NOMO-1 treated with DMSO at 0.1 percent for 48 hours (cell line): ENCODE data around the gene DHX8.

ENCODE experiments used
- DNase-seq: peaks from one replicate; lab custom pipeline; 2025; ENCODE audit not compliant: unreplicated experiment; lab: John Stamatoyannopoulos, UW

Gene DHX8

DNA sequence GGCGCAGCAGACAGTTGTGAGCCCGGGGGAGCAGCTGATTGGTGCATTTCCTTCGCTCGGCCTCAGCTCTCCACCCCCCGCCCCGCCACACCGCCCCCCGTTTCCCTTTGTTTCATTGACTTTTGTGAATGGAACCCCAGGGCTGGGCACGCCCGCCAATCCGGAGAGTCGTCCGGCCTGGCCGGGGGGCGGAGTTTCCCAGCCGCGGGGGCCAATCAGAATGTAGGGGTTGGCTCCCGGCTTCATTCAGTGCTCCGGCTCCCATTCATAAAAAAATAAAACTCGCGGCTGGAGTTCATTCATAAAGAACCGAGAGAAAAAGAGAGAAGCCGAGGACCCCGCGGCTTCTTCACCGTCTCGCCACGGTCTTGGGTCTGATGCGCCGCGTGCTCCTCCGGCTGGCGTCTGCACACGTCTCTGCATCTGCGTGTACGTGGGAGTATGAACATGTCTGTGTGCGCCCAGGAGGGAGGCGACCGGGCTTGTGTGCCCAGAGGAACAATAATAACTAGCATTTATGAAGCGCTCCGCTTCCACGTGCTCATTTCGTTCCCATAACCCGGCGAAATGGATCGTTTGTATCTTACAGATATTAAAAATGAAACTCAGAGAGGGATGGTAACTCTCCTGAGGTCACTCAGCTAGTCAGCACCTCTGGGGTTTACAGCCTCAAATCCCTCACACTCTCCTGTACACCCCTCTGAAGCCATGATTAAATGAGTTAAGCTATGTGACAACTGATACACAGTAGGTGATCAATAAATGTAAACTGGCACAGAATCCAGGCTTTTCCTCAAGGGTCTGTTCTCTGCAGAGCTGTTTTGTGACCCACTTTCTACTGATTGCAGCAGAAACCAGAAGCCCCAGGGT lies 62.8 kb downstream of the DHX8 start, which contains the start of gene ETV4:
TSS of gene ETV4 (minus strand) at position 22 of the 870 bp plus-strand sequence. CDS start 723 bp downstream, outside the sequence.
- peak; percentile 88 for DNase-seq

DNA sequence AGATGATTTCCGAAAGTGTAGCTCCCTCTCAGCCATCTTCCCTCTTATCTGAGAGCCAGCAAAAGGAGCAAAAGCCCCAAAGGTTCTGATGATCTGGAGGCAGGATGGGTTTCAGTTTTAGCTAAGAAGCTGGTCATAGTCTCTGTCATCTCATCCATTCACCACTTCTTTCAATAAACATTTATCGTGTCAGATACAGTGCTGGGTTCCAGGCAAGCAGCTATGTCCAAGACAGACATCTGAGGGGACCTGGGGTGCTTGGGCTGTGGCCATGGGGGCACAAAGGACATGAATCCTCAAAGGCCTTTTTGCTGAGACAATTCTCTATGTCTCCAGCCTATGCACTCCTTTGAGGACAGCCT lies 63.4 kb downstream of the DHX8 start:
- no peak for DNase-seq

DNA sequence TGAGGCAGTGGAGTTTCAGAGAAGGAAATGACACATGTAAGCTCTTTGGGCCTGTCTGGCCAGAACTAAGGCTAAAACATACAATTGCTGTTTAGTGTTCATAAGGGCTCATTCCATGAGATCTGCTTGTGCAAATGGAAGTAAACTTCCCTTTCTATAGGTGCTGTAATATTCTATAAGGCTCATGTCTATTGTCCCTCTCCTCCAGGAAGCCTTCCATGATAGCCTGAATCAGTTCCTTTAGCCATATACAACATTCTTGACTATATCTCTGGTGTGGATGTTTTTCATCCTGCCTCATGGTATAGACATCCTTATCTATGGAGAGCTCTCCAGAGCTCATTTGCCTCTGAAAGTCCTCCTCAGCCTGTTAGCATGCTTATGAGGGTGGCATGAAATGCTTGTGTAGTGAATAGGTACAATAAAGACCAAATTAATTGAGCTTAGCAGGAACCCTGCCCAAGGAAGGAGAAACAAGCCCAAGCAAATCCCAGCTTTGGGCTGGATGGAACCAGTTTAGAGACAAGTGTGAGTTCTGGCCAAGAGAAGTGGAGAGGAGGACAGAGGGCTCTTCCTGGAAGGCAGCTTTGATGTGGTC lies 64.0 kb downstream of the DHX8 start:
- DNase-seq: no peak

DNA sequence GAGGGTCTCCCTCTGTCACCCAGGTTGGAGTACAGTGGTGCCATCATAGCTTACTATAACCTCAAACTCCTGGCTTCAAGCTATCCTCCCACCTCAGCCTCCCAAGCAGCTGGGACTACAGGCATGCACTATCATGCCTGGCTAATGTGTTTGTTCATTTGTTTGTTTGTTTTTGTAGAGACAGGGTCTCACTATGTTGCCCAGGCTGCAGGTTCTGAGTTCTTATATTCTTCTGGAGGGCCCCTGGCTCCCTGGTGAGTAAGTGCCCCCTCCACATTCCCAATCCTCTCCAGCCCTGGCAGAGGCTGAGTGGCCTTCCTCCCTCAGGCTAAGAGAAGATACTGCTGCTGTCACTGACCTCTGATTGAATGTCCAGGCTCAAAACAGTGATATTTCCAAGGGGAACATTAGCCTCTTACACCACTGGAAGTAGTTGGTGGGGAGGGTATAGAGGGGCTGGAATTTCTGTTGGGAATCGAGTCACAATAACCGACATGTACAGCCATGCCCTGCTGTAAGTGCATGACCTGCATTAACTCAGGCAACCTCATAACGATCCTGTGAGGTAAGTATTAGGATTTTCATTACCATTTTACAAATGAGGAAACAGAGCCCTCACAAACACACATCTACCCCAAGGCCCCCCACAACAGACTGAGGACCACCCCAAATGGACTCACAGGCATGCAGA lies 65.1 kb downstream of the DHX8 start:
- no peak for DNase-seq

DNA sequence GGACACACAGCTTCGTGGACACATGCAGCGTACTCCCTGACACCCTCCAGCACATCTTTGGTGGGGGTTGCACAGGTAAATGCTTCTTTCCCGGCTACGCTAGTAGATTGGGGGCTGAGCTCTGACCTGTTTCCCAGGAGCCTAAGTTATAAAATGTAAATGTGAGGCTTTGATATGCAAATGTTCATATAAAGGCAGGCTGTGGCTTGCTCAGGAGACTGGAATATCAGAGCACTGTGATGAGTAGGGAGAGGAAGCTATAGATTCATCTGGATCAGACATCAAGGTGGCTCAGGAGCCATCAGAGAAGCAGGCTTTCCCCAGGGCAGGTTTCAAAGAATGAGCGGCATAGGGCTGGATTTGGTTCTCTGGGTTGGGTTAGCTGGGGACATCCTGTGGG lies 65.7 kb downstream of the DHX8 start:
- no peak for DNase-seq

DNA sequence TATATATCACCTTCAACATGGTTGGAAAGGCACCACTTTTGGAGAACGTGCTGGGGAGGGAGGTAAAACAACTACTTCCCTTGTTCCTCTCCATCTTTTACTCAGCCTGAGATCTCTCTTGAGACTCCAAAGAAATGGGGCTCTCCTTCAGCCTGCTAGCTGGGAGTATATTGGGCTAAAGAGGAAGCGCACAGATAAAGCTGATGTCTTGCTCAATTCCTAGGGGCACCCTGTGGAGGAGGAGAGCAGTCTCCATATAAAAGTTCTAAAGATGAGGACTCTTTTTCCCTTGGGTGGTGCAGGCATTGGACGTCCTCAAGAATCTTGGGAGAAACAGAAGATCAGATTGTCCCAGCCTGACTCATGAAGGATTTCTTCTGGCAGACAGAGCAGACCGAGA lies 67.0 kb downstream of the DHX8 start:
- DNase-seq: peak; percentile 65

DNA sequence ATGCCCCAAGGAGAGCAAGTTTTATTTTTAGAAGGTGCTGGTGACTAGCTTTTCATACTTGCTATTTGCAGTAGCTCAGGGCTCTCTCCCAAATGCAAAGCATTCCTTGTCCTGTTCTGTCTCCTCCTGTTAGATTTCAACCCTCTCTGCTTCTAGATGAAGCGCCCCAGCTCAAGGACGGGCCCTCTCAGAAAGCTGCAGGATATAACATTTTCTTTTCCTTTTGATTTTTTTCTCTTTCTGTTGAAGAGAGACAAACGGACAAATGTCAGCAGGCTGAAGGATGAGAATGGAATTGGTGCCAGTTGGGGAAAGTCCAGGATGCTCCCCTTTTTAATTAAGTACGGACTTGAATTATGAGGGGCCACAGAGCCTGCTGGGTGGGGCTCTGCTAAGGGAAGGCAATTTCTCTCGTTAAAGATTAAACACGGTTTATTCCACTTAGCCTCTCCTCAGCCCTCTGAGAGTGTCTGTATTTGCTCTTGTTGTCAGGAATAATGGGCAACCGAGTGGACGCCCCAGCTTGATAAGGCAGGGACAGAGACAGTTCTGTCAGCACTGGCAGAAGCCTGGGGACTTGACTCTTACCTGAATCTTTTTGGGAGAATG lies 68.6 kb downstream of the DHX8 start:
- DNase-seq: no peak

DNA sequence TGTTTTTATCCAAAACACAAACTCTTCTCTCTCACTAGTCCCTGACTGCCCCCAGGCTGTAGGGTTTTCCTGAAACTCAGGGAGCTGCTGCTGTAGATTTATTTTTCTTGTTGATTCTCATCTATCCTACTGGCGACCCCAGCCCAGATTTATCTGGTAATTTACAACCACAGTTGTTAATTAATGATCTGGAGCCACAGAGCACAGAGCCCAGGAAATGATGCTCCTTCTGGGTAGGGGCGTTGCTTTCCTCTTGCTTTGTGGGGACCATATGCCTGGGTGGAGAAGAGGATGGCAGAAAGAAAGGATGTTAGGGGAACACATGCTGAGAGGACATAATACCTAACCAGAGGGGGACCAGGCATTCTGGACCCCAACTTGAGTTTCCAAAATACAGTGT lies 69.8 kb downstream of the DHX8 start:
- no peak for DNase-seq

DNA sequence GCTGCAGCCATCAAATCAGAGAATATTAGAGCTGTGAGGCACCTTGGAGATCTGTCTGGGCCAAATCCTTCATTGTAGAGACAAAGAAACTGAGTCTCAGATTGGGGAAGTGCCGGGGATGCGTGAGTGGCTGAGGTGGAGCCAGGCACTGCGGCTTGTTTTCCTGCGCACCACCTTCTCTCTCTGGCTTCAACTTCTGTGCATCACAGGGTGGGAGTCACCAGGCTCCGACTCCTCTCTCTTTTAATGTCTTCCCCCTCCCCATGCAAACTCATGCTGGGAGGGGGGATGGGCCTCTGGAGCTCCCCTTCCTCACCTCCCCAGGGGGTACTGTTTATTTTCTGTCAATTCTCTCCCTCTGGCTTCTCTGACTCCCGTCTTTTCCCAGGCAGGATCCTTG lies 71.1 kb downstream of the DHX8 start:
- DNase-seq: no peak

DNA sequence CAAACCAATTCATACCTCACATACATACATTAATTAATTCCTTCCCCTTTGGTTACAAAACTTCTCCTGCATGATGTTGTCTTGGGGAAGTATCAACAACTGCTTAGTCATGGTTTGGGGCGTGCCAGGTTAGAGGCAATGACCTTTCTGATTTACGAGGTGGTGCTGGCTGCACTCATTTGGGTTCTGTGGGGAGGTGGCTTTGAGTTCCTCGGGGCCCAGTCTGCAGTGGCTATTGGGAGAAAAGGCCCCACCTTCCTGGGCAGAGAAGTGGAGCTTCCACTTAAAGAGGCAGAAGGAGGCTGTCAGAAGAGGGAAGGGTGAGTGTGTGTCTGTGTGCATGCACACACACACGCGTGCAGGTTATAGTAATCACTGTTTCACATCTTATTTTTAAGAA lies 72.5 kb downstream of the DHX8 start:
- peak; percentile 99 for DNase-seq

DNA sequence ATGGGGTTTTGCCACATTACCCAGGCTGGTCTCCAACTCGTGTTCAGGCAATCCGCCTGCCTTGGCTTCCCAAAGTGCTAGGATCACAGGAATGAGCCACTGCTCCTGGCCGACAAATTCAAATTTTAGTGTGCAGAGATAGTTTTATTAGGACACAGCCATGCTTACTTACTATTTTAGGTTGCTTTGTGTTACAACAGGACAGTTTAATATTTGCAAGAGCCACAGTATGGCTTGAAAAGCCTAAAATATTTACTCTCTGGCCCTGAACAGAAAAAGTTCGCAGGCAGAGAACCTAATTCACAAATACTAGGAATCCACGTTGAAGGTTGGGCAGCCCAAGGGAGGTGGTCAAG lies 75.0 kb downstream of the DHX8 start:
- no peak for DNase-seq

DNA sequence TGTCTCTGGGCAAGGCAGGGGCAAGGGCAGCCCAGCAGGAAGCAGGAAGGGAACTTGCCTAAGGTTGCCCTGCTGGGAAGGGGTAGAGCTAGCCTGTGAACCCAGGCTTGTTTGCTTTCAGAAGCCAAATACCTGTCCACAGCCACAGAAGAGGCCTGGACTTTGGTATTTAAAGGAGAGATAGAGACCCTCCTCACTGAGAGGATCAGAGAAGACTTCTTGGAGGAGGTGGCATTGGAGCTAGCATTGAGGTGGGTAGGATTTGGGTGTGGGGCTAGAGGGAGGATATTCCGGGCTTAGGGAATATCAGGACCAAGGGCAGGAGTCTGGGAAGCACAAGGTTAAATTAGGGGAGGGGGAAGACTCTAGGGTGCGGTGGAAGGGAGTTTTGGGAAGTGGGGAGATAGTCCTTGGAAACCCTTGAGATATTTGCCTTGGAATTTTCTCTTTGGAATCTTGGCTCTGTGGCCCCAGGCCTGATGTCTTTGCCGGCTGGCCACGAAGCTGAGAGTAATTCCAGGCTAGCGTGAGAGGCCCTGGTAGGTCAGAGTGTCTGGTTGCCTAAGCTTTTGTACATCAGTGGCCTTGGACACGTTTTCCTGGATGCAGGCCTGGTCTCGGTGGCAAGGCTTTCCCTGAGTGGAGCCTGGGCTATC lies 75.5 kb downstream of the DHX8 start:
- DNase-seq: no peak

DNA sequence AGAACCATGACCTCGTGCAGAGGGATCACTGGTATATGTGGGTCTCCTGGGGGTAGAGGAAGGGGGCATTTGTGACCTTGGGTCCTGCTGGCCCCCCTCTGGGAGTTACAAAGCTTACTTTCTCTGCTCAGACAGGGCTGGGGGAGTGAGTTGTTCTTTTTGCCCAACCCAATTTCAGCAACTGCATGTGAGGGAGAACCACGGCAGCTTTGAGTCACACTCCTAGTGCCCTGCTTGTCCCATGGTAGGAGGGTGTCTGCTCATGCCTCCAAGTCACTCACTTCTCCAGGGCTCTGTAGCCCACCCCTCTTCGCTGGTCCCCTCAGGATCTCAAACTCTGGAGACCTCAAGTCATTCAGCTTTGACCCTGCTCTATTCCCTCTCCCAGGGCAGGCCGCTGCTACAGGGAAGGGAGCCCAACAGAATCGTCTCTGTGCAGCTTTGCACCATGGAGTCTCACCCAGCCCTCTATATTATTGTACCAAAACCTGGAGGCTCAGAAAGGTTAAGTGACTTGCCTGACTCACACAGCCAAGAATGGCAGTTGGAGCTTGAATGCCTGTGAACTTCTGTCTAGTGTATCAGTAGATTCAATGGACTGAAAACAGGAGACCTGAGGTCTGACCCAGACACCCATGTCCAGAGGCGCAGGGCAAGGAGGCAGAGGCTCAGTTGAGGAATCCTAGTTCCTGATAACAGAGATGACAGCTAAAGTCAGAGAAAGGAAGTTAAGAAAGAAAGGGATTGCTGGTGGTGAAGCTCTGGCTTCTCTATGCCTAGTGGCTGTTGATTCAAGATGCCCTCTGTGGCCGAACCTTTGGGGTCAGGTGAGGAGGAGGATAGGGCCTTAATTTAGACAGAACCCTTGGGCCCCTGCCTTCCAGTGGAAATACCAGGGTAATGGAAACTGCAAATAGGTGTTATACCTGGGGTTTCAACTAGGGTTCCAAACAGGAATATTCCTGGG lies 77.0 kb downstream of the DHX8 start:
- peak; percentile 15 for DNase-seq

DNA sequence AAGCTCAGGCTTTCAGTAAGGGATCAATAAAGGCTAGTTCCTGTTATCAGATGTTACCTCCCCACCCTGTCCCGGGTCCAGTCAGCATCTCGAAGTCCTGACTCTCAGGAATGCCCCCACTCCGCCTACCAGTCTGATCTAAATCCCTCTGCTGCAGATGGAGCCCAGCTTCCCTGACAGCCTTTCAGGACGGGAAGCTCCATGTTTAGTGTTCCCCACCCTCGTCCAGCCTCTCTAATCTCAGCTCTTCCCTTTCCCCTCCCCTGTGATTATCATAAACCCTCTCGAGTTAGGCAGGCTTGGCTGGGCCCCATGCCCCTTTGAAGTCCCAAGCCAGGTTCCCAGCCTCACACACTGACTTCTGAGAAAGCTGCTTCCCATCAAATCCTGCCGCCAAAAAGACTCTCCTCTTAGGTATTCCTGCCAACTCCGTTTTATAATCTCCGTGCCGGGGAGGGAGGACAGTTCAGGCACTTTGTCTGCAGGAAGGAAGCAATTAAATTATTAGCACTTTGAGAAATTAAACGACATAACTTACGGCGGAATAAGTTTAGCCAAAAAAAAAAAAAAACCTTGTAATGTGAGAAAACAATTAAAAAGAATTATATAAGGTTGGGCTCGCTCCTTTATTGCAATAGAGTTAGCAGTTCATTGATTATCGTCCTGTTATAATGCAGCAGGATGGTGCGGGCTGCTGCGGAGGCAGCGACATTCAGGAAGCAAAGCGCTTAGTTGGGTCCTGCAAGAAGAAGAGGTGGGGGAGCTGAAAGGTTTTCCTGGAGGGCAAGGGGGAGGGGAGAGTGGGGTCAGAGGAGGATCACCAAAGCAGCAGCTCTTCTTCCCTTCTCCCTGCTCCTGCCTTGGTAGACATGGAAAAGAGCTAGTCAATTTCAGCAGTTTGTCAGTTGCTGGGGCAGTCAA lies 79.2 kb downstream of the DHX8 start:
- DNase-seq: no peak

DNA sequence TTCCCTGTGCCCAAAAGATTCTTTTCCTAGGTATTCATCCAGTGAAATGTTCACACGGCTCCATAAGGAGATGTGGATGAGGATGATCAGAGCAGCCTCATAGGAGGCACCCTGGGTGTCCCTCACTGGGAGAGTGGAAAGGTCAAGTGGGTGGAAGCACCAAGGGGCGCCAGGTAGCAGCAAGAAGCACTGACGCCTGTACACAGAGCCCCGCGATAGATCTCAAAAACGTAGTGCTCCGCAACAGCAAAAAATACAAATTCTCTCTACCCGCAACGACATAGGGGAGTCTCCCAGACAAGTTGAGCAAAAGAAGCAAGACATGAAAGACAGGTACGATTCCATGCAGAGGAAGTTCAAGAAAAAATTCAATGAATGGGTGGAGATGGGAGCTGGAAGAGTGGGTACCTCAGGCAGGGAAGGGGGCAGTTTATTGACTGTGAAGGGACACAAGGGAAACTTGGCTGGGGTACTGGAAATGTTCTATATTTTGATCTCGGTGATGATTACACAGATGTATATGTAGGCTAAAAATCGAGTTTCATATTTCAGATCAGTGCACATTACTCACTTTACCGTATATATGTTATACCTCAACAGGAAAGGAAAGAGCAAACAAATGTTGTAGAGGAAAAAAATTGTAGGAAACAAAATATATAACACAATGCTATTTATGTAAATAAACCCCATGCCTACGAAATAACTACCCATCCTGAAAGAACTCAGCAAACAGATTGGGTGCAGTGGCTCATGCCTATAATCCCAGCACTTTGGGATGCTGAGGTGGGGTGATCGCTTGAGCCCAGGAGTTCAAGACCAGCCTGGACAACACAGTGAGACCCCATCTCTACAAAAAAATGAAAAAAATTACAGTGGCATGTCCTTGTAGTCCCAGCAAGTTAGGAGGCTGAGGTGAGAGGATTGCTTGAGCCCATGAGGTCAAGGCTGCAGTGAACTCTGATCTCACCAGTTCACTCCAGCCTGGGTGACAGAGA lies 80.1 kb downstream of the DHX8 start:
- no peak for DNase-seq

DNA sequence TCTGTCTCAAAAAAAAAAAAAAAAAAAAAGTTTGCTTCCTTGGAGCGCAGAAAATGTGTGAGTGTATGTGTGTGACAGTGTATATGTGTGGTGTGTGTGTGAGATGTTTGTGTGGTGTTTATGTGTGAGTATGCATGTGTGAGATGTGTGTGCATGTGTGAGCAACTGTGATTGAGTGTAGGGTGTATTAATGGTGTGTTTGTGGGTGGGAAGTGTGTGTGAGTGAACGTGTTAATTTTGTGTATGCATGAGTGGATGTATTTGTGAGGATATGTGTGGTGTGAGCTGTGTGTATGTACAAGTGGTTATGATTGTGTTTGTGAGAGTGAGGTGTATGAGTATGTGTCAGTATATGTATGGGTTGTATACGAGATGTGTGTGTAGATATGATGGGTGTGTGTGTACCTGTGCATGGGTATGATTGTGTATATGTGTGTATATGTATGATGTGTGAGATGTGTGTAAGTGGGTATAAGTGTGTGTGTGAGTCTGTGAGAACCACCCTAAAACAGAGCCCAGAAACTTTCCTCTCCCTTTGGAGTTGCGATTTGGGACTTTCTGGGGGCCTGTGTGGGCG lies 84.8 kb downstream of the DHX8 start:
- DNase-seq: no peak

DNA sequence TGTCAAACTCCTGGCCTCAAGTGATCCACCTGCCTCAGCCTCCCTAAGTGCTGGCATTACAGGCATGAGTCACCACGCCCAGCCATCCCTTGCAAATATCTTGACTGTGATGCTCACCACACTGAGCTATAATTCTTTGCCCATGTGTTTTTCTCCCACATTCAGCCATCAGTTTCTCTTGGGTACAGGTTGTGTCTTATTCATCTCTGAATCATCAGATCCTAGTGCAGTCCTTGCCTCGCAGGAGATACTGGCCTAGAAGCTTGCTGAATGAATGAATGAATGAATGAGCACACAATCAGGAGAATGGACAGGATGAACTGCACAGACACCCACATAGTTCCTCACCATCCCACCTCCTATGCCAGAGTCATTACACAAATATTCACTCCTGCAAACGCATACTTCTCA lies 86.7 kb downstream of the DHX8 start:
- DNase-seq: no peak
